WI38 (cell line): Measurements from ENCODE around the gene ZC3H10.

Source experiments
- H3K4me3 ChIP-seq: 2 replicates; pipeline ENCODE4 v1.5.1; 2011; ENCODE audit warnings: low read depth, mild to moderate bottlenecking, control low read depth, low read length
- CTCF ChIP-seq: IDR thresholded peaks from 2 replicates; pipeline ENCODE4 v1.5.1; 2012; ENCODE audit warnings: low read depth, mild to moderate bottlenecking, control low read depth, low read length

ZC3H10 gene

GRCh38 chr12:56120158-56120846 lies 2.2 kb downstream of the ZC3H10 start:
- no peak overlapping the region for H3K4me3 ChIP-seq
- TF ChIP-seq CTCF = no peak

- no peak overlapping the region for H3K4me3 ChIP-seq
- TF ChIP-seq CTCF = no peak
Observed at GRCh38 chr12:56121204-56121870, 3.3 kb downstream of the ZC3H10 start.

- no peak overlapping the region for H3K4me3 ChIP-seq
- TF ChIP-seq CTCF = no peak
Observed at GRCh38 chr12:56122637-56123036, 4.6 kb downstream of the ZC3H10 start.

- TF ChIP-seq CTCF = no peak
- H3K4me3 ChIP-seq = no peak overlapping the region
Observed at GRCh38 chr12:56124133-56124532, 6.1 kb downstream of the ZC3H10 start.

GRCh38 chr12:56126732-56127239 lies 8.7 kb downstream of the ZC3H10 start:
- TF ChIP-seq CTCF = no peak
- peak overlapping the region; percentile 92; the same call in 1 of the 2 replicates for H3K4me3 ChIP-seq

GRCh38 chr12:56127485-56127887 lies 9.4 kb downstream of the ZC3H10 start:
- H3K4me3 ChIP-seq = peak overlapping the region; percentile 92
- no peak for TF ChIP-seq CTCF

GRCh38 chr12:56127888-56128669 lies 10.0 kb downstream of the ZC3H10 start, which contains the start of gene ESYT1:
Gene ESYT1, plus strand, starts transcription at chr12:56128267. Its CDS starts 53 bp downstream, at chr12:56128320.
- peak within 1 kb of the TSS; percentile 92 for H3K4me3 ChIP-seq
- TF ChIP-seq CTCF = no peak
